GM19351 (cell line): ENCODE measurements around the gene KAZALD1.
"Not testable (repeated sequence)": the region's sequence is repeated elsewhere in the genome, so short reads cannot be mapped to it uniquely, and the experiment has no call there.

Source experiments
- ATAC-seq: cut with Tn5 transposase; IDR thresholded peaks from one replicate; pipeline ENCODE4 v1.9.1; 2021; ENCODE audit warnings: mild to moderate bottlenecking, moderate library complexity; ENCODE audit not compliant: unreplicated experiment

The KAZALD1 gene

GRCh38 chr10:101029520-101030295, 32.1 kb upstream of the KAZALD1 start:
- no peak for ATAC-seq

- ATAC-seq, result no peak
Measured at GRCh38 chr10:101030496-101031127, 31.2 kb upstream of the KAZALD1 start.

- ATAC-seq, result peak; percentile 94
Measured at GRCh38 chr10:101031128-101031795, 30.5 kb upstream of the KAZALD1 start, which contains the start of the genes PDZD7 and SFXN3. Gene PDZD7 (minus strand): TSS chr10:101031129. CDS start chr10:101030219, 910 bp downstream. Gene SFXN3 (plus strand): TSS chr10:101031234. CDS start chr10:101034695, 3,461 bp downstream.

GRCh38 chr10:101031796-101032636, 29.8 kb upstream of the KAZALD1 start:
- no peak for ATAC-seq

GRCh38 chr10:101032637-101033224, 29.1 kb upstream of the KAZALD1 start:
- no peak for ATAC-seq

GRCh38 chr10:101033276-101033675, 28.5 kb upstream of the KAZALD1 start:
- ATAC-seq, result no peak

- ATAC-seq, result not testable (repeated sequence)
Measured at GRCh38 chr10:101034404-101034803, 27.4 kb upstream of the KAZALD1 start.

GRCh38 chr10:101035314-101035713, 26.5 kb upstream of the KAZALD1 start:
- no peak for ATAC-seq

GRCh38 chr10:101035916-101036702, 25.7 kb upstream of the KAZALD1 start:
- no peak for ATAC-seq

- no peak for ATAC-seq
Measured at GRCh38 chr10:101036726-101037125, 25.1 kb upstream of the KAZALD1 start.

GRCh38 chr10:101038484-101038883, 23.3 kb upstream of the KAZALD1 start:
- ATAC-seq, result no peak

- no peak for ATAC-seq
Measured at GRCh38 chr10:101040061-101040460, 21.7 kb upstream of the KAZALD1 start.

- ATAC-seq, result no peak
Measured at GRCh38 chr10:101040851-101041250, 20.9 kb upstream of the KAZALD1 start.

- peak; percentile 64 for ATAC-seq
Measured at GRCh38 chr10:101041252-101041761, 20.5 kb upstream of the KAZALD1 start.

- ATAC-seq, result no peak
Measured at GRCh38 chr10:101042118-101042517, 19.7 kb upstream of the KAZALD1 start.

GRCh38 chr10:101042667-101043362, 19.0 kb upstream of the KAZALD1 start:
- peak; percentile 97 for ATAC-seq

GRCh38 chr10:101043363-101043707, 18.5 kb upstream of the KAZALD1 start:
- ATAC-seq, result no peak

- no peak for ATAC-seq
Measured at GRCh38 chr10:101044117-101044516, 17.7 kb upstream of the KAZALD1 start.
